Measurements from ENCODE around the gene RNF220.

Gene RNF220

DNA sequence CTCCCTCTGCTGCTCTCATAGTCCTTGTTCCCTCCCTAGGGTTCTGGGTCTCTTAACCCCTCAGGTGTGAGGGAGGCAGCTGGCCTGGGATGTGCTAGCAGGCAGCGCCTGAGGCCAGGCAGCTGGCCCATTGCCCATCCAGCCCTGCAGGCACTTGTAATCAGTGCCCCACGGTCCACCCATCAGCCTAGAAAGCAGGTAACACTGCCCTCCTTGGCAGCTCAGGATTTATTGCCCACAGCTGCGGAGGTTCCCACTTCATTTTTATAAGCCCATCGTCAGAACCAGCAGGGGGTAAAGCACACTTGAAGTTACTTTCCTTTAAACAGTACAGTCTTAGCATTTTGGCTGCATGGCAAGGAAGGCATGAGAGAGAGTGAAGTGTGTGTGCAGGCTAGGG lies 198.7 kb downstream of the RNF220 start (continued):
- TF ChIP-seq ZNF610 (tag by site-specific recombination; IDR thresholded peaks at IDR 0.05; ENCODE audit: borderline replicate concordance) (0 out of 2 replicates have a peak, but pooled peaks have one; percentile 42), ZNF596 (tag by site-specific recombination; IDR thresholded peaks at IDR 0.05) (peak; percentile 34; the same call in 1 of the 2 replicates), ZNF423 (tag by site-specific recombination; IDR thresholded peaks at IDR 0.05) (0 out of 2 replicates have a peak, but pooled peaks have one; percentile 48), SALL2 (tag by site-specific recombination; IDR thresholded peaks at IDR 0.05; ENCODE audit: borderline replicate concordance) (no peak), ZIC2 (tag by site-specific recombination; IDR thresholded peaks at IDR 0.05) (peak; percentile 91), ZNF24 (tag by site-specific recombination; IDR thresholded peaks at IDR 0.05) (0 out of 2 replicates have a peak, but pooled peaks have one; percentile 64), OSR2 (tag by site-specific recombination; IDR thresholded peaks at IDR 0.05) (peak; percentile 69), MYNN (tag by site-specific recombination; IDR thresholded peaks at IDR 0.05; ENCODE audit: borderline replicate concordance) (no peak), ZNF140 (tag by site-specific recombination; IDR thresholded peaks at IDR 0.05) (no peak), ZNF16 (tag by site-specific recombination; IDR thresholded peaks at IDR 0.05; ENCODE audit: low read depth) (no peak), KLF17 (tag by site-specific recombination; IDR thresholded peaks at IDR 0.05) (peak; percentile 90), ZNF416 (tag by site-specific recombination; IDR thresholded peaks at IDR 0.05) (no peak), TSHZ1 (tag by site-specific recombination; IDR thresholded peaks at IDR 0.05; ENCODE audit: borderline replicate concordance) (peak; percentile 51; the same call in 1 of the 2 replicates), ZSCAN23 (tag by site-specific recombination; IDR thresholded peaks at IDR 0.05) (no peak), ZBTB48 (tag by site-specific recombination; IDR thresholded peaks at IDR 0.05) (peak; percentile 60; the same call in 1 of the 2 replicates), BCL6B (tag by site-specific recombination; IDR thresholded peaks at IDR 0.05) (peak; percentile 93), ZFP3 (tag by site-specific recombination; IDR thresholded peaks at IDR 0.05; ENCODE audit: low read depth) (peak; percentile 31; the same call in 1 of the 2 replicates), ZNF513 (tag by site-specific recombination; IDR thresholded peaks at IDR 0.05) (no peak), ZFP69B (tag by site-specific recombination; IDR thresholded peaks at IDR 0.05) (no peak), WT1 (tag by site-specific recombination; IDR thresholded peaks at IDR 0.05) (peak; percentile 73; the same call in 1 of the 2 replicates), ZNF792 (tag by site-specific recombination; IDR thresholded peaks at IDR 0.05) (no peak)
- TF ChIP-seq, protein P1, sequence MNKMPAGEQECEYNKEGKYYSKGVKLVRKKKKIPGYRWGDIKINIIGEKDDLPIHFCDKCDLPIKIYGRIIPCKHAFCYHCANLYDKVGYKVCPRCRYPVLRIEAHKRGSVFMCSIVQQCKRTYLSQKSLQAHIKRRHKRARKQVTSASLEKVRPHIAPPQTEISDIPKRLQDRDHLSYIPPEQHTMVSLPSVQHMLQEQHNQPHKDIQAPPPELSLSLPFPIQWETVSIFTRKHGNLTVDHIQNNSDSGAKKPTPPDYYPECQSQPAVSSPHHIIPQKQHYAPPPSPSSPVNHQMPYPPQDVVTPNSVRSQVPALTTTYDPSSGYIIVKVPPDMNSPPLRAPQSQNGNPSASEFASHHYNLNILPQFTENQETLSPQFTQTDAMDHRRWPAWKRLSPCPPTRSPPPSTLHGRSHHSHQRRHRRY (tag by site-specific recombination; IDR thresholded peaks at IDR 0.05): no peak
